Activated CD4-positive, alpha-beta T cell treated with anti-CD3 and anti-CD28 coated beads for 48 hours (primary cell): ENCODE results near the gene COL5A3.

Source experiments
- DNase-seq: peaks from one replicate; pipeline ENCODE4 v3.0.0-alpha.2; 2020

Gene COL5A3

GRCh38 chr19:10009714-10010224 lies 535 bp downstream of the COL5A3 start:
- DNase-seq = no peak

DNA sequence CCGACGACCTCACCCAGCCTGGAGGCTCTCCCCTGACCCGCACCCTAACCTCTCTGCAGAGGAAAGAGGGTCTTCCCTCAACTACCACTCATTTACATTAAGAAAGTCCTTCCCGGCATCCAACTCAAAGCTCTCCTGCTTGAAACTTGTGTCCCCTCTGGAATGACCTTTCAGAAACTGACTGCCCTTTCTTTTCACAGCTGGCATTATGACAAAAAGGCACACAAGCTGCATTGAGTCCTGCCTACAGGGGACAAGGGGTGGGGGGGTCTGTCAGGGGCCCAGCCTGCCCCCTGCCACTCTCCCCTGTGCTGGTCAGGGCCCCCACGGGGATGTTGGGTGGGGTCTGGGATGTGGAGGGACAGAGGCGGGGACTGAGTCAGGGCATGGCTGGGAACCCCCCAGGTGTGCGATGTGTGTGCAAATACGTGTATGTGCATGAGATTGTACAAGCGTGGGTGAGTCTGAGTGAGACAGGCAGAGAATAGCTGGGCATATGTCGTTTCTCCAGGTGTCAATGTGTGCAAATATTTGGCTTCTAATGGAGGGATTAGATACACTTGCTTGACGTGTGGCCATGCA lies 2.0 kb downstream of the COL5A3 start:
- no peak for DNase-seq

DNA sequence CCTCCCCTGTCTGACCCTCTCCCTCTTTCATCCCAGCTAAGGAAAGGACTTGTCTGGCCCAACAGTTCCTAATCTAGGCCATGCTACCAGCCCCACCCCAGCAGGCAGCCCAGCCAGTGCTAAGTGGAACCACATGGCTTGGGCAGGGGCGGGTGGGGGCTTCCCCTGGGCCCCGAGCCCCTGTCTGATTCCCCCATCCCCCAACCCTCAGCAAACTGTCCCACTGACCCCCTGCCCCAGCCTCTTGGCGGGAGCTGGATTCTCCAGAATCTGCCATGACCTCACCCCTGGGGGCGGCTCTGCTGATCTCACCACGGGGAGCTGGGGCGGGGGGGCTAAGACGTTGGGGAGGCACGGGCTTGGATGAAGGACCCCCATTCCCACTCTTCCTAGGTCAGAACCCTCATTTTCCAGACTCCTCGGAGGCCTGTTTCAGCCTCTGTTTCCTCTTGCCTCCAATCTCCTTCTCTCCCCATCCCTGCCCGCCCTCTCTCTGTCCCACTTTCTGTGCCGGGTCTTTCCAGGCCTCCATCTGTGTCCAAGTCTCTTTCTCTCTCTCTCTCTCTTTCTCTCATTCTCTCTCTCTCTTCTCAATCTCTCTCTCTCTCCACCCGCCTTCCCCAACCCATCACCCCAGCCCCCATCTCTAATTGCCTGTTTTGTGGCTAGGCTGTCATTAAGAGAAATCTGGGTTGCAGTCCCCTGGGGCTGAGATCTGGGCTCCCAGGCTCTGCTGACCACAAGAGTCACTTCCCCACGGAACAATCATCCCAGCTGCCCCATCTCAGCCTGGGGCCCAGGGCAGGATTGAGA lies 2.7 kb downstream of the COL5A3 start:
- DNase-seq = no peak

- DNase-seq = no peak
Measured at GRCh38 chr19:10006752-10007323, 3.5 kb downstream of the COL5A3 start.

GRCh38 chr19:10006335-10006708 lies 4.0 kb downstream of the COL5A3 start:
- DNase-seq = no peak

DNA sequence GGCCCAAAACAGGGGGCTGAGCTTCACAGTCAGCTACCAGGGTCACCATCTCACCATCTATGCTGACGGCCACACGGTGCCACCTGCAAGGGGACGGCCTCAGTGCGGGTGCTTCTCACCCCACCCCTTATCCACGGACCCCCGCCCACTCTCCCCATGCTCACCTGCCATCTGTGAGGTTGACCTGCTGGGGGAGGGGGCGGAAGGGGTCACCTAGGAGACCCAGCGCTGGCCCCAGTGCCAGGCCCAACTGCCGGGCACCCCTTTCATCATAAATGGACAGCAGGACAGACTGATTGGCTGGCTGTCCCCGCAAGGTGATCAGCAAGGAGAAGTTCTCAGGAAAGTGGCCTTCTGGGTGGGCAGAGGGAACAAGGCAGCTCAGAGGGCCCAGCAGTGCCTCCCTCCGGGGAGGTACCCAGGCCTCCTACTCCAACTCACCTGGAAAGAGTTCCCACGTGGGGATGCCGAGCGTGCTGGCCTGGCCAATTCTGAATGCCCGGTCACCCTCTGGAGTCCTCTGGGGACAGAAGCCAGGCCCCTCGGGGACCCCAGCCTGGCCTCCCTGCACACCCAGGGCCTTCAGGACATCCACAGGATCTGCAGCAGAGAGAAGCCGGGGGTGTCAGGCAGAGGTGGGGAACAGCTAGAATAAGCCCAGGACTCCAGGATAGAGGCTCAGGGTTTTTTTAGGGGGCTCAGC lies 4.5 kb downstream of the COL5A3 start:
- DNase-seq = no peak

DNA sequence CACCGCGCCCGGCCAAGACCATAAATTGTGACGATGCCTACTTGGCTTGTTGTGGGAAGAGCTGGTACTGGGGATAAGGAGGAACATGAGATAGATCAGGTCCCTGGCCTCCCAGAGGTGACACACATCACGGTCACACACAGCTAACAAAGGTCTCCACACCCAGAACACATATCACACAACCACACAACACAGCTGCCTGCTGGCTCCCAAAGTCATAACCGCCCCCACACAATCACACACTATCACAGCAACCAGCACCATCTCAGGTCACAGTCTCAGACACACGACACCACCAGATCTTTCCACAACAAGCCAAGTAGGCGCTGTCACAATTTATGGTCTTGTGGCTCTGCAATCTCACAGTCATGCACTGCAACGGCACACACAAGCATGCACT lies 5.7 kb downstream of the COL5A3 start:
- no peak for DNase-seq

DNA sequence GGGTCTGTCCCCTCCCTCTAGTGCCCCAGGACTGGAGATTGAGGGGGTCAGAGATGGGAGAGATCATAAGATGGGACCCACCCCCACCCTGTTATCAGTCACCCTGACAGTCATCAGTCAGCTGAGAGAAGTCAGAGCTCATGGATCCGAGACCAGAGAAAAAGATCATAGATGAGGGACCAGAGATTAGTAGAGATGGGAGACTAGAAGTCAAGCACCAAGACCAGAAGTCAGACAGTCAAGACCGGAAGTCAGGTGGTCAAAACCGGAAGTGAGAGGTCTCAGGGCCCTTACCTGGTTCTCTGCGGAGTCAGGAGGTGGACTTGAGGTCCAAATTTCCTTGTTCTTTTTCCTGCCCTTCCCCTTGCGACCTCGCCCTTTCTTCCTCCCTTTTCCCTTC lies 7.0 kb downstream of the COL5A3 start:
- DNase-seq = no peak

DNA sequence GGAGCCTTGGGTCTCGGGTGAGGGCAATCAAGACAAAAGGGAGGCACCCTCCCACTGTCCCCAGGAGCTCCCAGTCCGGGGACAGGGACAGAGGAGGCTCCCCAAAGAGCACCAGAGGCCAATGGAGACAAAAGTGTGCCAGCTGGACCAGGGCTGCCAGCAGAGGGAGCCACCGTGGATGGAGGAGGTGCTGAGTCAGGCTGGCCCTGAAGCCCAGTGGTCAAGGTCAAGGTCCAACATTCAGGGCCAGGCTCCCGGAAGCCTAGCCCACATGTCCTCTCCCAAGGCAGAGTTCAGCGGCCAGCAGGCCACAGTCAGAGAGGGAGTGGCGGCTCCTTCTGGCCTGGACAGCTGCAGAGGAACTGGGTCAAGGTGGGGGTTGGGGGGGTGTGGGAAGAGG lies 8.4 kb downstream of the COL5A3 start:
- DNase-seq = peak; percentile 34

- DNase-seq = peak; percentile 79
Measured at GRCh38 chr19:10000171-10000826, 10.0 kb downstream of the COL5A3 start.

DNA sequence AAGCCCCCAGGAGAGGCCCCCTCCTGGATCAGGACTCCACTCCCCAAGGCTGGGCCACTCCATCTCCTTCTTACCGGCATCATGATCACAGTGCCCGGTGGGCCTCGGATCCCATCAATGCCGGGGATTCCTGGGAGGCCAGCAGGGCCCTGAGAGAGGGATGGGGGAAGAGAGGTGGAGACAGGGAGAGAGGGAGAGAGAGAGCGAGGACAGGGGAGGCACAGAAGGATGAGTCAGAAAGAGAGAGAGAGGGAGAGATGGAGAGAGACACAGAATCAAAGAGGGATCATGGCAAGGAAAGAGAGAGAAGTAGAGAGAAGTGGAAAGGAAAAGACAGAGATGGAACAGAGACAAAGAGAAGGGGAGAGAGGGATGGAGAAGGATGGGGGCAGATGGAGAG lies 13.8 kb downstream of the COL5A3 start:
- DNase-seq = no peak

DNA sequence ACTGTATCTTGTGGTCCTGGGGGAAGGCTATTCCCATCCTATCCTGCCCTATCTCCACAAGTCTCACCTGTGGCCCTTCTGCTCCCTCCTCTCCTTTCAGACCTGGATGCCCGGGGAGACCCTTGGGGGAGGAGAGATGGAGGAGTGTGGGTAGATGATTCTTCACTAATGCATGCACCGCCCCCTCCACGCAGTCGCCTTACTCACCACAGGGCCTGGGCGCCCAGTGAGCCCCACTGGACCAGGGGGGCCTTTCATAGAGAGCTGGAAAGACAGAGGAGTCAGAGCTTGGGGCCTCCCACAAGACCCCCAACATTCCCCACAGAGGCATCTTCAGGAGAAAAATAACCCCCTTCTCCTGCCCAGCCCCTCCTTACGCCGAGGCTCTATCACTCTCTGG lies 14.3 kb downstream of the COL5A3 start:
- no peak for DNase-seq

GRCh38 chr19:9995084-9995483 lies 15.2 kb downstream of the COL5A3 start:
- DNase-seq = no peak

DNA sequence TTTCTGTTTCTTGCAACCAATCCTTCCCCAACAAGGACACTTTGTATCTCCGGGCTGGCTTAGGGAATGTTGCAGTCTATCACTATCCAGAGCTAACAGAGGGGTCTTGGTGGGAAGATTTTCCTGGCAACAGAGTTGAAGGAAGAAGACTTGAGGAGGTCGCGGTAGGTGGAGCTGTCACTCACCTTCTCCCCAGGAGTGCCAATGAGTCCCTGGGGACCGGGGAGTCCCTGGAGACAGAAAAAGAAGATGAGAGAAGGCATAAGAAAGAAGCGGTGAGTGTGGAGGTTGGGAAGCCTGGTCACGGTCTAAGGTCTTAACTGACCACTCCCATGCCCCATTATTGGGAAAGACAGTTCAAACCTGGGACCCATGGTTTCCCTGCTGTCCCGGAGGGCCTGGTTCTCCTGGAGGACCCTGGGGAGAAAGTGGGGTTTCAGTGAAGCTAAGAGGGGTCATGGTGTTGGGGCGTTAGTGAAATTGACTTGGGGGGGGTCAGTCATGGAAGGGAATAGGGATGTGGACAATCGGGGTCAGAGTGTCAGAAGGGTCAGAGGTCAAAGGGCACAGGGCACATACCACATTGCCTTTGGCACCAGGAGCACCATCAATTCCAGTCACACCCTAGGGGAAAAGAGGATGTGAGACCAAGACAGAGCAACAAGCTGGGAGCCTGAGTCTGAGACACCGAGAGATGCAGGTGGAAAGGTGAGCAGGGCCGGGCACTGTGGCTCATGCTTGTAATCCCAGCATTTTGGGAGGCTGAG lies 18.7 kb downstream of the COL5A3 start:
- DNase-seq = no peak

- DNase-seq = no peak
Measured at GRCh38 chr19:9989504-9989903, 20.8 kb downstream of the COL5A3 start.

GRCh38 chr19:9986787-9987281 lies 23.5 kb downstream of the COL5A3 start:
- DNase-seq = no peak

DNA sequence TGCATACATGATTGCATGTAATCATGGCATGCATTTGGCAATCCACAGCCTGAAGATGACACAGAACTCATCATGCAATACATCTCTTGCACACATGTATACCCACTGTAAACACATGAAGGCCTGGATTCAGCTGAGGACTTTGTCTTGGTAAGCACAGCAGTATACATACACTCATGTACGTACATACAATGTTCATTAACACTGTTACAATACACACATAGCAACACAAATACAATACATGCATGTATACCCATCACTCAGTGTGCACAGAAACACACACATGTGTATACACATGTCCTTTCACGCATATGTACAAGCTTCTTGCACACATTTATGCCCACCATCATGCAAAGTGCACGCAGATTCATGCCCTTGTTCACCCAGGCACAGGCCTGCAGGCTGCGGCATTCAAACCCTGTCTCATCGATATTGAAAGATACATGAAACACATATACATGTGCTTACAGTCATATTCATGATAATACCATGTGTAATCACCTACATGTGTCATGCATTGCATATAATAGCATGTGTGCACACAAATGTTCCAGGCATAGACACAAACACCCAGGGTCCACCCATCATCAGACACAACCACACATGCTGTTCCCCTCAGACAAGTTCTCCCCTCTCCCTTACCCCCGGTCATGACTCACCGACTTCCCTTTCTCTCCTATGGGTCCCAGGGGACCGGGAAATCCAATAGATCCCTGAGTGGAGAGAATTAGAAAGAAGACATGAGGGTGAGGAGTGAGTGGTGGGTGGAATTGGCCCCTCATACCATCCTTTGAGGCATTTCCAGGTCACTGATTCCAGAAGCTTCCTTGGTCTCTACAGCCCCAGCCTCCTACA lies 28.7 kb downstream of the COL5A3 start:
- no peak for DNase-seq

- no peak for DNase-seq
Measured at GRCh38 chr19:9972103-9972502, 38.2 kb downstream of the COL5A3 start.

DNA sequence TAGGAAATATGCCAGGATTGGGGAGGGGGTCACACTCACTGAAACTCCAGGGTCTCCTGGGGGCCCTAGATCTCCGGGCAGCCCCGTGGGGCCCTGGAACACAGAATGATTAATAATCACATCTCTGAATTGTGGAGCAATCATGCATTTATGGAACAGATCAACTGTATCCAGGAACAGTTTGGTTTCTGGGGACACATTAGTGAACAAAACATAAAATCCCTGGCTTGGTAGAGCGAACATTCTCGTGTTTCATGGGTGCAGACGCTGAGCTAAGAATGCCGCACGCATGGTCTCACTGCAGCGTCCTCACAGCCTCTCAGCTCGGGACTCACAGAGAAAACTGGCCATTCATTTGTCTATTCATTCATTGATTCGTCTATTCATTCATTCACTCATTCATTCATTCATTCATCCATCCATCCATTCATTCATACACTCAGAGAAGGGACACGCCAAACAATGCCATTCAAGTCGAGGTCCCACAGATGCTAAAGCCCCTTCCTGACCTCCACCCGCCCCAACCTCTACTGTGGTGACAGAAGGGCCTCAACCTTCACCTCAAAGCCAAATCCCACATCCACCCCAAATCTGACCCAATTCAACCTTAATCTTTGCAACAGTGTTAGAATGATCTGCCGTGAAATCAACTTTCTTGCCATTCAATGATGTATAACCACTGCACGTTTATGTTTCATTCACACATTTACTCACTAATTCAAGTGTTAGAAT lies 39.0 kb downstream of the COL5A3 start:
- DNase-seq = no peak

GRCh38 chr19:9970481-9970880 lies 39.8 kb downstream of the COL5A3 start:
- DNase-seq = no peak

DNA sequence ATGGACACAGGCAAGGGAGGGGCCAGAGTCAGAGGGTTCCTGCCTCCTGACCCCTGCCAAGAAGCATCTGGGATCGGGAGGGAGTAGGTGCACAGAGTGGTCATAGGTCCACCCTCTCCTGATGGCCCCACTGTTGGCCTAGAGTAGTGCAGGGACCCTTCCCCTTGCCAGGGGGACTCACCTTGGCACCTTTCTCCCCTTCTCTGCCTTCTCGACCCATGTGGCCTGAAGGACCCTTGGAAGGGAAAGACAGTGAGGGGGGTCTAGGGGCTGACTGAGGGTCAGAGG lies 40.7 kb downstream of the COL5A3 start:
- DNase-seq = no peak
